Small intestine (tissue), 7 donors: ENCODE results near the gene ESPL1. TPM values are rescaled to one million over a fixed set of nuclear protein-coding genes. Genes with fewer than 3 reads are reported as not detected.

Experiments
- DNase-seq, 2 donors: peaks; one replicate each; pipeline versions ENCODE4 v3.0.0 to v3.0.0-alpha.2; 2013
- FAIRE-seq: peaks from 2 replicates; lab custom pipeline; 2012; peaks lifted over from hg19 to GRCh38; lab: Jason Lieb, UNC
- H3K27ac ChIP-seq, 3 donors: one replicate each; pipeline ENCODE4 v1.5.1; 2013; ENCODE audit warnings: low read length in 2 of 3, mild to moderate bottlenecking in 2 of 3, control low read depth in 1 of 3, inconsistent platforms in 1 of 3, low read depth in 1 of 3, moderate library complexity in 1 of 3
- H3K27me3 ChIP-seq, 3 donors: one replicate each; pipeline ENCODE4 v1.6.1; 2013; ENCODE audit warnings: low read length in 3 of 3, inconsistent platforms in 1 of 3; ENCODE audit not compliant: control insufficient read depth in 3 of 3, insufficient read depth in 3 of 3
- H3K36me3 ChIP-seq, 3 donors: one replicate each; pipeline ENCODE4 v1.6.1; 2013; ENCODE audit warnings: low read length in 3 of 3, inconsistent platforms in 1 of 3, low read depth in 1 of 3, mild to moderate bottlenecking in 1 of 3, moderate library complexity in 1 of 3; ENCODE audit not compliant: control insufficient read depth in 3 of 3, insufficient read depth in 2 of 3
- H3K4me1 ChIP-seq, 3 donors: one replicate each; pipeline ENCODE4 v1.6.1; 2013; ENCODE audit warnings: low read length in 2 of 3, inconsistent platforms in 1 of 3, low read depth in 1 of 3, mild to moderate bottlenecking in 1 of 3, moderate library complexity in 1 of 3; ENCODE audit not compliant: control insufficient read depth in 3 of 3, insufficient read depth in 2 of 3
- H3K4me3 ChIP-seq, 3 donors: one replicate each; pipeline ENCODE4 v1.5.1; 2013; ENCODE audit warnings: low read length in 3 of 3, control low read depth in 1 of 3, inconsistent platforms in 1 of 3, low read depth in 1 of 3, mild to moderate bottlenecking in 1 of 3, moderate library complexity in 1 of 3
- H3K9me3 ChIP-seq, 2 donors: one replicate each; pipeline ENCODE4 v1.6.1; 2013; ENCODE audit warnings: low read depth in 1 of 2, low read length in 1 of 2; ENCODE audit not compliant: control insufficient read depth in 2 of 2, insufficient read depth in 1 of 2
- WGBS, 3 donors: extraction: QIAGEN DNeasy Blood & Tissue Kit; methylation state at CpG; one replicate each; pipeline ENCODE4 v1.1.7; 2013; 5-methylcytosine and 5-hydroxymethylcytosine counted together
- polyA plus RNA-seq, 4 donors: library from polyadenylated mRNA; stranded (reverse) in 3 of 4; unstranded in 1 of 4; fragments of 200-250 nt in 3 of 4; fragments of 120-200 nt in 1 of 4; gene quantifications; one replicate each; pipeline versions ENCODE4 v1.2.1 to v1.2.3, GENCODE V29; 2013
- donor health status: healthy with polysubstance abuse.
- donor health status: control.
- donor health status: control.
- donor health status: Bipolar disorder and iron deficiency.
- donor health status: healthy.

ESPL1 gene
- polyA plus RNA-seq, 4 donors: 8.0 to 48.9 (median 25.5) TPM

- DNase-seq: peak in 1 of 2 donors; percentile 13
- Histone ChIP-seq H3K4me1 (peaks cover 0 to 7% (median 0%) of the 10 kb centered on the region in 3 donors), H3K27ac (peak overlapping the region in 2 of 3 donors; percentile 52 to 70), H3K9me3 (no peaks in the 10 kb centered on the region), H3K27me3 (no peaks in the 10 kb centered on the region), H3K4me3 (peak overlapping the region in 2 of 3 donors; percentile 50 to 65), H3K36me3 (peaks cover 0 to 56% (median 0%) of the 10 kb centered on the region in 3 donors)
- FAIRE-seq: no peak
- 84 to 91% (median 87%) methylated on average over 9 of the region's 9 CpGs for WGBS, 3 donors
Measured at GRCh38 chr12:53279888-53280498, 11.9 kb downstream of the ESPL1 start.

- Histone ChIP-seq H3K4me3 (no peak overlapping the region), H3K27ac (no peak overlapping the region), H3K36me3 (peaks cover 0 to 79% (median 13%) of the 10 kb centered on the region in 3 donors), H3K27me3 (no peaks in the 10 kb centered on the region), H3K4me1 (no peaks in the 10 kb centered on the region), H3K9me3 (no peaks in the 10 kb centered on the region)
- FAIRE-seq: no peak
- no peak for DNase-seq
- WGBS, 3 donors: 88 to 93% (median 91%) methylated on average over 9 of the region's 9 CpGs
Measured at GRCh38 chr12:53286448-53286847, 18.3 kb downstream of the ESPL1 start.

DNA sequence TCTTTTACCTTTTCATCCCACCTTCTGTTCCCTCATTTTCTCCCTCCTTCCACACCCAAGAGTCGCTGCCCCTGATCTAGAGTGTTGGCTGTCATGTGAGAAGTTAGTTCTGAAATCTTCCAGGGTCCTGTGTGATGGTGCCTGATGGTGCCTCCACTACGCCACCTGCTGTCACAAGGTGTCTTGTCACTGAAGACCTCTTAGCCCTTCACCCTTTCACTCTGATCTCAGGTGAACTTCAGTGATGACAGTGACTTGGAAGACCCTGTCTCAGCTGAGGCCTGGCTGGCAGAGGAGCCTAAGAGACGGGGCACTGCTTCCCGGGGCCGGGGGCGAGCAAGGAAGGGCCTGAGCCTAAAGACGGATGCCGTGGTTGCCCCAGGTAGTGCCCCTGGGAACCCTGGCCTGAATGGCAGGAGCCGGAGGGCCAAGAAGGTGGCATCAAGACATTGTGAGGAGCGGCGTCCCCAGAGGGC is 19.7 kb downstream of the ESPL1 start:
- FAIRE-seq: no peak
- Histone ChIP-seq H3K9me3 (no peaks in the 10 kb centered on the region), H3K4me3 (no peak overlapping the region), H3K27me3 (no peaks in the 10 kb centered on the region), H3K4me1 (no peaks in the 10 kb centered on the region), H3K36me3 (peaks cover 2 to 79% (median 18%) of the 10 kb centered on the region in 3 donors), H3K27ac (no peak overlapping the region)
- DNase-seq: peak; percentile 61 to 71
- 82 to 83% (median 83%) methylated on average over 11 of the region's 11 CpGs for WGBS, 3 donors

DNA sequence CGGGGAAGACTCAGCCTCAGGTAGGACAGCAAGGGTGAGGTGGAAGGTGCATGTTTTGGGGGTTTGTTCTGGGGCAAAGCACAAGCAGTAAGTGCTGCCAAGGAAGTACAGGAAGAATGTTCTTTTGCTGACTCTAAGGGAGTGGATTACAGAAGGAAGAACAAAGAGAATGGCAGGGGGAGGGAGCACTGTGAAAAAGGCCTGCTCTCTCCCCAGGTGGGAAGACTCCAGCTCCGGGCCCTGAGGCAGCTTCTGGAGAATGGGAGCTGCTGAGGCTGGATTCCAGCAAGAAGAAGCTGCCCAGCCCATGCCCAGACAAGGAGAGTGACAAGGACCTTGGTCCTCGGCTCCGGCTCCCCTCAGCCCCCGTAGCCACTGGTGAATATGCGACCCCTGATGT is 20.2 kb downstream of the ESPL1 start:
- 92 to 94% (median 93%) methylated on average over 6 of the region's 6 CpGs for WGBS, 3 donors
- Histone ChIP-seq H3K27me3 (no peaks in the 10 kb centered on the region), H3K4me3 (no peak overlapping the region), H3K36me3 (peaks cover 2 to 77% (median 19%) of the 10 kb centered on the region in 3 donors), H3K9me3 (no peaks in the 10 kb centered on the region), H3K27ac (no peak overlapping the region), H3K4me1 (no peaks in the 10 kb centered on the region)
- FAIRE-seq: no peak
- no peak for DNase-seq

DNA sequence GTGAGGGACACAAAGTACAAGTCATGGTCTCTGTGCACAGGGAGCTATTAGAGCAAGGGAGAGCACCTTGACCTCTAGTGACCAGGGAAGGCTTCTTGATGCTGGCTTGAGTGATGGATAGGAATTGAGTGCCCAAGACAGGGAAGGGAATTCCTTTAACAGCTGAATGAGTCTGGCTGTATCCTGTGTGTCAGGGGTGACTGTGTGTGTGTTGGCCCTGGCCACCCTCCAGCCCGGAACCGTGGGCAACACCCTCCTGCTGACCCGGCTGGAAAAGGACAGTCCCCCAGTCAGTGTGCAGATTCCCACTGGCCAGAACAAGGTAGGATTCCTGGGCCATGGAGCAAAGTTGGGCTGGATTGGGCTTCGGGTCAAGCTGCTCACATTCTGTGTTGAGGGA is 21.8 kb downstream of the ESPL1 start:
- Histone ChIP-seq H3K4me1 (peaks cover 0 to 3% (median 0%) of the 10 kb centered on the region in 3 donors), H3K27ac (no peak overlapping the region), H3K36me3 (peaks cover 2 to 70% (median 19%) of the 10 kb centered on the region in 3 donors), H3K9me3 (no peaks in the 10 kb centered on the region), H3K4me3 (no peak overlapping the region), H3K27me3 (no peaks in the 10 kb centered on the region)
- FAIRE-seq (no peak), DNase-seq (no peak)
- WGBS, 3 donors: 88 to 91% (median 90%) methylated on average over 4 of the region's 4 CpGs

GRCh38 chr12:53290661-53291060 is 22.6 kb downstream of the ESPL1 start:
- Histone ChIP-seq H3K4me1 (peaks cover 0 to 6% (median 0%) of the 10 kb centered on the region in 3 donors), H3K4me3 (no peak overlapping the region), H3K36me3 (peaks cover 2 to 67% (median 17%) of the 10 kb centered on the region in 3 donors), H3K27ac (no peak overlapping the region), H3K27me3 (no peaks in the 10 kb centered on the region), H3K9me3 (no peaks in the 10 kb centered on the region)
- DNase-seq (no peak), FAIRE-seq (no peak)
- WGBS, 3 donors: 90 to 93% (median 92%) methylated on average over 9 of the region's 9 CpGs

GRCh38 chr12:53292426-53292825 is 24.3 kb downstream of the ESPL1 start:
- no peak for FAIRE-seq
- Histone ChIP-seq H3K27ac (no peak overlapping the region), H3K36me3 (peaks cover 2 to 60% (median 17%) of the 10 kb centered on the region in 3 donors), H3K9me3 (no peaks in the 10 kb centered on the region), H3K4me1 (peaks cover 0 to 10% (median 0%) of the 10 kb centered on the region in 3 donors), H3K4me3 (no peak overlapping the region), H3K27me3 (no peaks in the 10 kb centered on the region)
- peak in 1 of 2 donors; percentile 12 for DNase-seq

DNA sequence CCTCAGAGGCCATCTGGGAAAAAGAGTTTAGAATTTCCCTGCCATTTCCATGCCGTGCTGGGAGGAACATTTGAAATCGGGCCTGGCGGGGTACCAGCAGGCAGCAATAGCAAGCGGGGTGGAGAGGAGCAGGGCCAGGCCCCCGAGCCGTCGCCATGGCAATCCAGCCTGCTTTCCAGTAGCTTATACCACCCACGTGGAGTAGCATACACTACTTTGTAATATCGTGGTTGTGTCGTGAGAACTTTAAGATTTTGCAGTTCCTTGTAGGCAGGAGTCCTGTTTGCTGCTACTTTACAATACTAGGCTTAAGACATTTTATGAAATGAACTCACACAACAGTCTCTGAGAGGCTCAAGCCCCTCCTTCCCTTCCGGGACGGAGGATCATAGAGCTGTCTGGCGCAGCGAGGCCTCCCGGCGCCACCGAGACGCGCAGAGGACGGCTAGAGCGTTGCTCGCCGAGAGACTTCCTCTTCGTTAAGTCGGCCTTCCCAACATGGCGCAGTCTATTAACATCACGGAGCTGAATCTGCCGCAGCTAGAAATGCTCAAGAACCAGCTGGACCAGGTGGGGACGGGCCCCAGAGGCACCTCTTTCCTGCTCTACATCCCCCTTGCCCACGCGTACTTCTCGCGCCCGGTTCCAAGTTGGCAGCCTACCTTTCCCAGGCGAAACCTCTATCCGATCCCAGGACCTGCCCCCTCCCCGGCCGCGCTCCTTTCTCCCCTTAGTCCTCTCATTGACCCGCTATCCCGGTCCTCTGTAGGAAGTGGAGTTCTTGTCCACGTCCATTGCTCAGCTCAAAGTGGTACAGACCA is 27.2 kb downstream of the ESPL1 start, which contains the start of gene PFDN5:
PFDN5 (plus strand) TSS at position 473 of the 821 bp plus-strand sequence; CDS start at position 499, 26 bp downstream.
- WGBS, 3 donors: 1 to 2% (median 2%) methylated on average over 42 of the region's 42 CpGs
- DNase-seq (peak; percentile 88 to 95), FAIRE-seq (no peak)
- peak within 1 kb of the TSS; percentile 51 to 90 (median 70) for H3K4me3 ChIP-seq
- H3K27ac ChIP-seq: peak within 1 kb of the TSS; percentile 63 to 82 (median 79)
- no peaks in the 10 kb centered on the region for H3K27me3 ChIP-seq
- H3K36me3 ChIP-seq: peaks cover 2 to 48% (median 8%) of the 10 kb centered on the region in 3 donors
- H3K9me3 ChIP-seq: no peaks in the 10 kb centered on the region
- H3K4me1 ChIP-seq: peaks cover 2 to 15% (median 4%) of the 10 kb centered on the region in 3 donors
